GM03348 (cell line): ENCODE data around the gene RRP1B.
A peak's percentile ranks its signal among the peaks of the same experiment; 100 is the strongest.

Source experiments
- DNase-seq: peaks from one replicate; pipeline ENCODE4 v3.0.0; 2012; ENCODE audit warnings: low spot score

Gene RRP1B

DNA sequence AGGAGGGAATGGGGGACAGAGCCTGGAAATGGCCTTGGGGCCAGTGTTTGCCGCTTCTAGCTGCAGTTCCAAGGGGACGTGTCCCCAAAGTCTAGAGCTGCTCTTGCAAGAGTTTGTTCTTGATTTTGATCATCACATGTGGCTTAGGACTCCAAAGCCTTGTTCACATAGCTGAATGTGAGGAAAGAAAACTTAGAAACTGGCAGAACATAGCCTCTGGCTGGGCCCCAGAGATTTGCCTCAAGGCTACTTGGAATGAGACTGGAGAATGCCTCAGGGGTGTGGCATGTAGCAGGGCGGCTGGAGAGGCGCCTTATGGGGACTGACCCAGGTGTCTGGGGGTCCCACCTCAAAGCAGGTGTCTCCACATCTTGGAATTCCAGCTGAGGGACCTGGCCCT, 61.8 kb downstream of the RRP1B start:
- DNase-seq = no peak

DNA sequence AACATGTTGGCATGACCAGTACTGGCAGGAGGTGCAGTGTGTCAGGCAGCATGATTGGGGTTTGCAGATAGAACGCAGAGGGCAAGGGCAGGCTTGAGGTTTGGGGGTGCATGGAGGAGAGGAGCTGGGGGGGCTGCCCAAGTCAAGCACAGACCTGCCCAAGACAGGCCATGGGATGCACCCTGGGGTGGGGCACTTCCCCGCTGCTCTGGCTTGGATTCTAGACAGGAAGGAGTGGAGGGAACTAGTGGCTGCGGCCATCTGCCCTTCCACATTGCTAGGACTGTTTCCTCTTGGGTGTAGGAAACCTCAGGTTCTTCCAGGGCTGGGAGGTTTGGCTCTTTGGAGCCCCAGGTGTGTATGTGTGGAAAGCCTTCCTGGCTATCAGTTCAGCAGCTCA, 62.6 kb downstream of the RRP1B start:
- DNase-seq = no peak

DNA sequence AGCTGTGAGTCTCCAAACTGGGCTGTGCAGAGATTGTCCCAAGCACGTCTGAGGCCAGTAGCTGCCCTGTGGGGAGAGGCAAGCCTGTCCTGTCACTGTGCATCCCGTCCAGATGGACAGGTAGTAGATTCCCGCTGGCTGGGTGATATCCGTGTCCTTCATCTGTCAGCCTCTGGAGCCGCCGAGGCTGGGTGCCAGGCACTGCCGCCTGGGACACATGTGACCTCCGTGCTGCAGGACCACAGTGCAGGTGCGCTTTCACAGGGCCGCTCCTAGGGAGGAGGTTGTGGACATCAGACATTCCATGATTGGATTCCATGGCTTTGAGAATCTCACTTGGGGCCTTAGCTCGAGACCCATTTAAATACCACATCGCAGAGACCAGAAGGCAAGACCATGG, 64.3 kb downstream of the RRP1B start:
- DNase-seq = no peak

DNA sequence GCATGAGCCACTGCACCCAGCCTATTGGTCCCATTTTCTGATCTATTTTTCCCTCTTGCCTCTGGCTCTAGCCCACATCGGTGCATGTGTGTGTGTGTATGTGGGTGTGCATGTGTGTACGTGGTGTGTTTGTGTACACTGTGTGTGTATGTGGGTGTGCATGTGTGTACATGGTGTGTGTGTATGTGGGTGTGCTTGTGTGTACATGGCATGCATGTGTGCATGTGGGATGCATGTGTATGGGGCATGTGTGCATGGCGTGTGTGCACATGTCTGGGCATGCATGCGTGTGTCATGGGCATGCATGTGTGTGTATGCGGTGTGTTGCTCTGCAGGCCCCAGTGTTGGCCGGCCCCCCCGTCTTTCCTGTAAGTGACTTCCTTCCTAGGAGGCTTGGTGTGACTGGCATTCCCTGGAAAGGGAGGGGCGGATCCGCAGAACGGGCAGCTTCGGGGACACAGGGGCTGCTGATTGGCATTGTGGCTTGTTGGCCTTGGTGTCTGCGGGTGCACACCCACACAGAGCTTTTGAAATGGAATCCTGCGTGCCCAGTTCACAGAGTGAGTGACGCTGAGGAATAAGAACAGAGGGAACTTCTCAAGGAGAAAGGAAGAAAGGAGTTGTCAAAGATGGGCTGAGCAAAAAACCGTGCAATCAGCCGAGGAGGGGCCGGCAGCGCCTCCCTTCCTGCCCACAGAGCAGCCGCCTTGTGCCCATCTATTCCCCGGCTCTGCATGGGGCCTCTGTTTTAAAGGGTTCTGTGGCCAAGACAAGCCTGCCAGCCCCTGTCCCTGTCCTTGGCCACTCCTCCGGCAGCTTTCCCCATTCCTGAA, 67.5 kb downstream of the RRP1B start:
- no peak for DNase-seq

DNA sequence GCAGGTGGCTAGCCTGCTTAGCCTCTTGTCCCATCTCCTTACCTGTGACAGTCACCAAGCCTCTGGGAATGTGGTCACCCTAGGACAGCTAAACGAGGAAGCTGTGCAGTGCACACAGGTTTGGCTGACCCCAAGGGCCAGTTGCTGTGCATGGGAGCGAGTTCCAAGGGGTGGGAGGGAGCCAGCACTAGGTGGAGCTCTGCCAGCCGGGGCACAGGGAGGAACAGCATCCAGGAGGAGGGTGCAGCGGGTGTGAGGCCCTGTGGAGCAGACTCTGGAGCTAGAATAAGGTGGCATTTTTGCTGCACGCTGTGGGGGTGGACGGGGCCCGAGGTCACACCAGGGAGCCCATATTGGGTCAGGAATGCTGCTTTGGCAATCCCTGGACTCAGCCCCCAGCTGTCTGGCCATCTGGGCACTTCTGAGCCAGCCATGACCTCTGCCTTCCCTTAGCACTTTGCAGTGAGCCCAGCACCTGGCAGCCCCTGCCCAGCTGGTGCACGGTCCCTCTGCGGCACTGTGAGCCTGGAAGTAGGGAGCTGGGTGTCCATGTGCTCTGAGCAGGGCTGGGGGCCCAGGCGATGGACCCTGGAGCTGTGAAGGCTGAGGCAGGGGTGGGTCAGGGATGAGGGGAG, 68.3 kb downstream of the RRP1B start:
- DNase-seq = no peak

DNA sequence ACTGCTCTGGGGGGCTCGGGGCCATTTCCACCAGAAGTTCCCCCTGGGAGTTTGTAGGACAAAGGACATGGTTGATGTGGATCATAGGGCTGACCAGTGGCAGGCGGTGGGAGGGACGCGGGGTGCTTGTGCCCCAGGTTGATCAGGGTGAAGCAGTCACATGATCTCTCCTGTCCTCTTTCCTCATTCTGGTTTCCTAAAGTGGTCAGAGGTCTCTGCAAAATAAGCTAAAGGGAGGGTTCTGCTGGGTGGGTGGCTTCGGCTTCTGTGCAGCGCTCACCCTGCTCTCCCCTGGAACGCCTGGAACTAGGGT, 68.8 kb downstream of the RRP1B start:
- DNase-seq = no peak

DNA sequence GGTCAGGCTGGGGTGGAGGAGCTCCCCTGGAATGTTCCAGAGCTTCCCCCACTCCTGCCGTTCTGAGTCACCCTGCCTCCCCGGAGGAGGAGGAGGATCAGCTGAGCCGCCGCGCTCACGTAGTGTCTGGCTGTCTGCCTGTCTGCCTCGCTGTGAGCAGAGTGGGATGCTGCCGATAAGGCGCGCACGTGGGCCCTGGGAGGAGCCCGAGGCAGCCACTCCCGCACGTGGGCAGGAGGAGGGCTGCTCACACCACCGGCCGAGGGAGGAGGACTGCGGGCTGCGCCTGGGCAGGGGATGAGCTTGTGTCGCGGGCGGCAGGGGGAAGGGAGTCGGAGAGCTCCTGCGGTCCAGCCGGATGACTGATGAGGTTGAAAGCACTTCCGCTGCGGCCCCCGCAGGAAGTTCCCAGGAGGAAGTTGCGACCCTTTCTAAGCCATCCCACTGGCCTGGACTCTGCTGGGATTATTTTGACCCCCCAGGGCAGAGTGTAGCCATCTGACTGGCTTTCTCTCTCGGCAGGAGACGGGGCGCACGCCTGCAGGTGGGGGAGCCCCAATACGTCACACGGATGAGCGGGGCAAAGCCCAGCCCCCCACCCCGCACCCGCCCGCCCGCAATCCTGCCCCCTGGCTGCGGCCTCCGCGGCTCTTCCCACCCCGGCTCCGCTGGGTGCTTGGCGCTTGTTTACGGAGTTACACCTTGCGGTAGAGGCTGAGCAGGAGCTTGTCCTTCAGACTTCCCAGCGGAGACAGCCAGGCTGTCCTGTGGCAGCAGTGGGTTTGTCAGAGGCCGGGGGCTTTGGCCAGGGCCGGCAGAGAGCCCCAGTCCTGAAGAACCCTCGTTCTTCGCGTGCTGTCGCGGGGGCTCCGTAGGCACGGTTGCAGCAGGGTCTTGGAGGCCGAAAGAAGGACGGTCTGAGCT, 69.4 kb downstream of the RRP1B start:
- peak; percentile 97 for DNase-seq

DNA sequence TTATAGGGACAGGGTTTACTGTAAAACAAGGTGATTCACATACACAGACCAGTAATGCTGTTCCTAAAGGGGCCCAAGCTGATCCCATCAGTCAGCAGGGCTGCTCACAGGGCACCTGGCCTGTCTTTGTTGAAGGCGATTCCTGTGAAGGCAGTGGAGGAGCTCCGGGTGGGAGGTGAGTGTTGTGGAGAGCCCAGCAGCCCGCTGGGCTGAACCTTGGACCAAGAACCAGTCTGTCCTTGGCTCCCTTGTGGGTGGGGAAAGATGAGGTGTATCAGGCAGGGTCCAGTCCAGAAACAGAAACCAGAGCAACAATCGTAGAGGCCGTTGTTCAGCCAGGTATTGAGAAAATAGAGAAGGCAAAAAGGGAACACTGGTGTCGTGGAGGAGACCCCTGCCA, 72.1 kb downstream of the RRP1B start:
- no peak for DNase-seq

DNA sequence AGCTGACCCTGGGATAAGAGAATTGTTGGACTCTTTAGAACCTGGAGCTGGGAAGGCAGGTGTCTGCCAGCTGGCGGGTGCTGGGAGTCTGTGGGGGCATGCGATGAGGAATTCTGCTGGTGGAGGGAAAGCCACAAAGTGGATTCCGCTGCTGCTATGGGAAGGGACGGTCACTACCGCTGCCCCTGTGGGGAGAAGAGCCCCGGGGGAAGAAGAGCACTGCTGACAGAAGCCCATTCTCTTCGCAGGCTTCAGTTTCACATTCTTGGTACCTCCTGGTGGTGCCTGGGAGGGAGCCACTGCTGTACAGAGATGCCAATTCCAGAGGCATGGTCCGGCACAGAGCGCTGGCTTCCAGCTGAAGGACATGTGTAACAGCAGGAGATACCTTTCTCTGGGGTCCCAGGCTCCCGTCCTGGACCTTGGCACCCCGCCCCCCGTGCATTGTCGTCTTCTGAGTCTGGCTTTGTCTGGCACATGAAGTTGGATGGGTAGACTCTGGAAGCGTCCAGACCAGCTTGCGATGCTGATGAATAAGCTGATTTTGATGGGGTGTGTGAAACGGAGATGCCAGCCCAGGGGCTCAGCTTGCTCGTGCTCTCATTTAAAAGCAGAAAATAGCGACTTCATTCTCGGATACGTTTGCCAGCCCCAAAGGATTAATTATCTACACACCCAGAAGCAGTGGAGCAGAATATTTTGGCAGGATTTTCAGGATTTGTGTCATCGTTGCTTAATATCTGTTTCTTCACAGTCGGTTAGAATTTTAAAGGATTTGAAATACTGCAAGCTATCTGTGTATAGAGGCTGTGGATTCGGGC, 72.7 kb downstream of the RRP1B start:
- DNase-seq = peak; percentile 78

DNA sequence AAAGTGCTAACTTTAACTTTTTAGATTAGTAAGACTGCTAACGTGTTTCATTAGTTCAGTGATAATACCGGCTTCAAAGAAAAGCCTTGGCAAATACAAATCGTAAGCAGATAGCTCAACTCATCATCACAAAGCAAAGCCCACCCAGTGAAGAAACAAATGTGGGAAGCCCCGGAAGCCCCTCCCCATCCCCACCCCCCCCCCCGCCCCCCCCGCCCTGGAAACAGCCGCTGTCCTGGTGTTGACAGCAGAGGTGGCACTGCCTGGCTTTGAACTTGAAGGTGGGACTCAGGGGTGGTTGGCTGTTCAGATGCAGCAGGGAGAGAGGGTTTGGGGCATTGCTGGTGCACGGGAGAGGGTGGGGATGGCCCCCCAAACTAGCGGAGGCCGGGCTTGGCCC, 73.7 kb downstream of the RRP1B start:
- no peak for DNase-seq

DNA sequence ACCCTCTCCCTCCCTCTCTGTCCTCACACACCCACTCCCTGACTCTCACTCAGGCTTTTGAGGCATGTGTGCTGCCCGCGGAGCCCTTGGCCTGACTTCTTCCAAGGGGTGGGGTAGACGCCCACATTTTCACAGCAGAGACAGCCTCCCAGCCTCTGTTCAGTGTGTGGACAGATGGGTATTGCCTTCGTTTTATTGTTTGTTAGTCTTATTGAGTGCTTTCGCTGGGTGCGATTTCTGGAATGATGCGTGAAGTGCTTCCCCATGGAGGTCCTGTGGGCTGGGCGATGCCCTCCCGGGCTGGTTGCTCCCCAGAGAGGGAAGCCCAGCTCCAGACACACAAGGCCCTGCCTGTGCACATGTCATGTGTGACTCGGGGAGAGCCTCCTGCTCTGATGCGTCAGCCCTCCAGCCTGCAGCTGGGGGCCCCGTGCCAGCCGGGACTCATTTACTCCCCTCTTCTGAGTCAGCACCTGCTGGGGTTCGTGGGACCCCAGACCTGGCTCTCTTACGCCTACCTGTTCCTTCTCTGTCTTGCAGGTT, 74.2 kb downstream of the RRP1B start:
- DNase-seq = peak; percentile 85

DNA sequence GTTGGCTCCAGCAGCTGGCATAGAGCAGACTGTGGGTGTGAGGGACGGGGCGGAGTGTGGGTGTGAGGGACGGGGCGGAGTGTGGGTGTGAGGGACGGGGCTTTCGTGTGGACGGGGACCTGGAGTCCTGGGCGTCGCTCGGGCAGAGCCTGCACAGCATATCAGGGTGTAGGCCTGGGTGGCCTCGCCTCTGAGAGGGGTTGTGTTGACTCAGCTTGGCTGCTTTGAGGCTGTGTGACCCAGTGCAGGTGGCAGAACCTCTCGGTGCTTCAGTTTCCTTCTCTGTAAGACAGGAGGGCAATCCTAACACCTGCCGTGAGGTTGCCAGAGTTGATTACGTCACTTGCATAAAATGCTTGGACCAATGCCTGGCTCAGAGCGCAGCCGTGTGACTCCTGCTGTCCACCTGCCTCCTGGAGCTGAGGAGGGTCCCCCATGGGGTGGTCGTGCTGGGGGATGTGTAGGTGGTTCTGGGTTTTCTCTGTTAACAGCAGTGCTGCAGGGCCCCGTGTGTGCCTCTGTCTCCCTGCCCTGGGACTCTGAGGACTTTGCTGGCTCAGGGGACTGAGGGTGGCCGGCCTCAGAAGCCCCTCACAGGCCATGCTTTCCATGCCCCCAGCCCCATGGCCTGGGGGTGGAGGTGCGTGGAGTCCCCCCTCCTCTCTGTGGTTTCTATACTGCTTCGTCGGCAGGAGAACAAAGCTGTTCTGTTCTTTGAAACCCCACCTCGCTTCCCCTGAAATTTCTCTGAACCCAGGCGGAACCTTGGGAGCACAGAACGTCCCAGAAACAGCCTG, 75.0 kb downstream of the RRP1B start:
- no peak for DNase-seq

DNA sequence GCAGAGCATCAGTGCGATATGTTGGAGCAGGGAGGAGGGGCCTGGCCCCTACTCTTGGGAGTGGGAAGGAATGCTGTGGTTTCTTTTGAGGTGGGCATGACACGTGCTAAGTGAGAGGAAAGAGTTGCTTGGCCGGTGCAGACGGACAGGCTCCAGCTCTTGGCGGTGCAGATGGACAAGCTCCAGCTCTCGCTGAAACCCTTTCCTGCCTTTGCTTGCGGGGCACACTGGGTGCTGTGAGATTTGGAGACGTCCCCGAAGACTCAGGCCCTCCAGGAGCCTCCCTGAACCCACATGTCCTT, 75.5 kb downstream of the RRP1B start:
- no peak for DNase-seq

DNA sequence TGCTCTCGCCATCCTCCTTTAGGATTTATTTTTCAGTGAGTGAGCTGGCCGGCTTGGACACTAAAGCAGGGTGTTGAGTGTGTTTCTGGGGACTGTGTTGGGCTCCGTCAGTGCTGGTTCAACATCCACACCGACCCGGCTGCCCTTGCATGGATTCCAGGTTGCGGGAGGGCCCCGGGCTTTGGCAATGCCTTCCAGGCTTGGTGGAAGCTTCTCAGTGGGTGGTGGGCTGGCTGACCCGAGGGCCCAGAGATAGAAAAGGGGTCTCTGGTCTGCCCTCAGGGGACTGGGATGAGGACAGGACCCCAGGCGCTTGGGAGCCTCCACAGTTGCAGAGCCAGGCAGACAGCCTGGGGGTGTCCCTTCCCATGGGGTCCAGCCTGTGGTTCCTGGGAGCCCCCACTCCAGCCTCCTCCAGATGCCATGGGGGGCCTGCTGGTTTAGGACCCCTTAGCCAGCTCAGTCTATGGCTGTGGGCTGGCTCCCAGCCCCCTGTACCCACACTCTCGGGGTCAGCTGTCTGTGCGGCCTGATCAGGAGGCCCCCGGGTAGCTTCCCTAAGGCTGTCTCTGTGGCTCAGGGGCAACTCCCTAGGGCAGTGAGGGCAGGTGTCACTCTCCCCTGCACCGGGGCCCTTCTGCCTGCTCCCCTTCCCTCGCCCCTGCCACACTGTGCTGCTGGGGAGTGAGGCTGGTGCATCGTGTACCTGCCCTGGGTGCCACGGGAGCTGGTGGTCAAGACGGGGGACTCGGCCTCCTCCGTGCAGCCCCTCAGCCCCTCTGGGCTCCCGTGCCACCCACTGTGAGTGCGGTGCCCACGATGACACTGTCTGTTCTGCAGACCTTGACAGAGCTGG, 76.1 kb downstream of the RRP1B start:
- no peak for DNase-seq

DNA sequence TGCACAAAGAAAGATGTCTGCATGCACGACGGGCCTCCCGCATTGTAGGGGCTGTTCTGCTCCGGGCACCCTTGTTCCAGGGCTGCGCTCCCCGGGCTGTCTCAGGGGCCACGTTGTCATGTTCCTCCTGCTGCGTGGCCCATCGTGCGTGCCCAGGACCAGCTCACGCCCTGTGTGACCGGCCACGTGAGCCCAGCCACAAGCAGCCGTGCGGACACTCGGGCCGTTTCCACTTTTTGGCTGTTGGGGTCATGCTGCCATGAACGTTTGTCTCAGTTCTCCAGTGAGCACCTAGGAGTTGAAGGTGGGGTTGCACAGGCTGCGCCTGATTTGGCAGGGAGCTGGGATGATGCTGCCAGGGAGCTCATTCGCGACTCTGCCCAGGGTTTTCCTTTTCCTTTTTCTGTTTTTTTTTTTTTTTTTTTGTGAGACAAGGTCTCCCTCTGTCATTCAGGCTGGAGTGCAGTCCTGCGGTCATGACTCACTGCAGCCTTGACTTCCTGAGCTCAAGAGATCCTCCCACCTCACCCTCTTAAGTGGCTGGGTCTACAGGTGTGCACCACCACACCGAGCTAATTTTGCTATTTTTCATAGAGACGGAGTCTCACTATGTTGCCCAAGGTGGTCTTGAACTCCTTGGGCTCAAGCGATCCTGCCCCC, 77.0 kb downstream of the RRP1B start:
- DNase-seq = no peak

DNA sequence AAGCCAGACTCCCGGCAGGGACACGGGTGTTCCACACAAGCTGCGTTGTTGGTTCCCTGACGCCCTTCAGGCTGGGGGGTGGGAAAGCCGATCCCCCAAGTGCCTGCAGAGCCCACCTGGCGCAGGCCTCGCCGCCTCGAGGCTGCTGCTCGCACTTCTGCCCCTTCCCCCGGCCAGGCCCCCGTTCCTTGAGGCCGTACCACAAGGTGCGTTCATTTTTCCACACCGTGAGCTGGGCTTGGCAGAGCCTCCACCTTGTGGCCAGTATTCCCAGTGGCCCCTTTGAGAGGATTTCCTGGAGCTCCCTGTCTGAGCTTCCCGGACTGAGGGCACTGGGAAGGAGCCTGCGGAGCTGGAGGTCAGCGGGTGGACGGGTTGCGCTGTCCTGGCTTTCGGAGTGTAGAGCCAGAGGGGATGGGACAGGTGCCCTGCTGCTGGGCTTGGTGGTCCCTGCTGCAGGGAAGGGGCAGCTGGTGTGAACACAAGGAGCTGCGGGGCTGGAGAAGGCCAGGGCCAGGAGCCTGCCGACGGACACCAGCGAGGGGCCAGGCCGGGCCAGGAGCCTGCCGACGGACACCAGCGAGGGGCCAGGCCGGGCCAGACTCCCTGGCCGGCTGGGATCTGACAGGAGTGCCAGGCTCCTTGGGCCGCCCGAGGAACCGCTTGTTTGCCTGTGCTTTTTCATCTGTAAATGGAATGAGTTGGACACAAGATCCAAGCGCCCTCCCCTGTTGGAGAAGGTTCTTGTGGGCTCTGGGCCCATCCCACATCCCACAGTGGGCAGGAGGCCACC, 78.0 kb downstream of the RRP1B start:
- DNase-seq = no peak

DNA sequence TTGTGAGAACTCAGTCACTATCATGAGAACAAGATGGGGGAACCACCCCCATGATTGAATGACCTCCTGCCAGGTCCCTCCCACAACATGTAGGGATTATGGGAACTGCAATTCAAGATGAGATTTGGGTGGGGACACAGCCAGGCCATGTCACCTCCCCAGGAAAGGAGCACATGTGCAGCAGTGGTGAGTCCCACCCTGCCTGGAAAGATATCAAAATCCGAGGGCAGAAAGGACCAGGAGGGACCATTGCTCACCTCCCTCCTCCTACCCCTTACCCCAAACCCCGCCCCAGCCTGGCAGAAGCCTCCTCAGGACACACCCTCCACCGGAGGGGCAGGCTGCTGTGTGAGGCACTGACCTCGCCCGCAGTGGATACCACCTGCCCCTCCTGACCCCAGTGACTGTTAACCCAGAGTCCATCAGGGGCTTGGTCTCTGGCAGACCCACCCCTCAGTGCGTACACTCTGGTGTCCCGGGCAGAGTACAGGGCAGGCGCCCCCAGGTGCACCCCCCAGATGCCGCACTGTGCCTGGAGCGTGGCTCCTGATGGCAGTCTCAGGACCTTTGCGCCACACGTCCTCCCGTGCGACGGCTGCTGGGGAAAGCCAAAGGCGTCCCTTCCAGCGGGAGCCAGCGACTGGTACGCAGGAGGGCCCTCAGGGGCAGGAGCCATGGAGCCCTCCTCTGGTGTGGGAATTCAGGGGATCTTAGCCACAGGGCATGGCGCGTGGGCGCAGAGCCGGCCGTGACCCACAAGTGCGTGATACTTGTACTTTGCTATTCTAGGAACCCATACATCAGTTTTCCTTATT, 80.5 kb downstream of the RRP1B start:
- DNase-seq = no peak
